ENCODE results near the gene AVPI1.

GRCh38 chr10:97704341-97704740 lies 17.3 kb upstream of the AVPI1 start:
- TF ChIP-seq CTCF (conservative IDR thresholded peaks at IDR 0.05; ENCODE audit: low read depth, low read length): no peak
- TF ChIP-seq EZH2 (IDR thresholded peaks at IDR 0.05; ENCODE audit: borderline replicate concordance, low read depth, low read length, poor library complexity, severe bottlenecking): no peak
